Hematopoietic multipotent progenitor cell treated with erythropoietin and hydrocortisone succinate and interleukin-3 and kit ligand, for 15 days (in vitro differentiated cells): Measurements from ENCODE around the gene GMEB2.
"Not testable (repeated sequence)": the region's sequence is repeated elsewhere in the genome, so short reads cannot be mapped to it uniquely, and the experiment has no call there.

Experiments
- DNase-seq: peaks from one replicate; pipeline ENCODE4 v3.0.0-alpha.2; 2015; ENCODE audit warnings: low spot score

GMEB2 gene, protein sequence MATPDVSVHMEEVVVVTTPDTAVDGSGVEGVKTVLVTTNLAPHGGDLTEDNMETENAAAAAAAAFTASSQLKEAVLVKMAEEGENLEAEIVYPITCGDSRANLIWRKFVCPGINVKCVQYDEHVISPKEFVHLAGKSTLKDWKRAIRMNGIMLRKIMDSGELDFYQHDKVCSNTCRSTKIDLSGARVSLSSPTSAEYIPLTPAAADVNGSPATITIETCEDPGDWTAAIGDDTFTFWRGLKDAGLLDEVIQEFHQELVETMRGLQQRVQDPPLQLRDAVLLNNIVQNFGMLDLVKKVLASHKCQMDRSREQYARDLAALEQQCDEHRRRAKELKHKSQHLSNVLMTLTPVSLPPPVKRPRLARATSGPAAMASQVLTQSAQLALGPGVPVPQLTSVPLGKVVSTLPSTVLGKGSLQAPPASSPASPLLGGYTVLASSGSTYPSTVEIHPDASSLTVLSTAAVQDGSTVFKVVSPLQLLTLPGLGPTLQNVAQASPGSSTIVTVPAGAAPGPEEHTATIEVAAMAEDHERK

GRCh38 chr20:63626424-63627128, at the start of gene GMEB2:
GMEB2 (minus strand) TSS chr20:63627101; CDS start chr20:63619397, 7,704 bp downstream.
- DNase-seq = peak; percentile 73

- DNase-seq = no peak
Measured at GRCh38 chr20:63675681-63676368, 48.9 kb upstream of the GMEB2 start.

- no peak for DNase-seq
Measured at GRCh38 chr20:63673951-63674350, 47.0 kb upstream of the GMEB2 start.

DNA sequence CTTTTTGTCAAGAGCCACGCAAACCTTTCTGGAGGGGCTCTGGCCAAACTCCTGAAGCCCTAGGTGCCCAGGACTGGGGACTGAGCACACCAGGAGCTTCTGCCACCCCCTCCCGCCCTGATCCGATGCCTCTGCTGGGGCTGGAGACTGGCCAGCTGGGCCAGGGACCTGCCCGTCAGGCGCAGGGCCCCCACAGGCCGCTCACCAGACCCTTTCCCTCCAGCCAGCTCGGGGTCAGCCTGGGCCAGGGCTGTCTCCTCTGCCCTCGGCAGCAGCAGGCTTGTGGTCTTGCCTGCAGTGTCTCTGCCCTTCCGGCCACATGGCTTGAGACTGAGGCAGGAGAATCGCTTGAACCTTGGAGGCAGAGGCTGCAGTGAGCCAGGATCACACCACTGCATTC, 45.8 kb upstream of the GMEB2 start:
- no peak for DNase-seq

DNA sequence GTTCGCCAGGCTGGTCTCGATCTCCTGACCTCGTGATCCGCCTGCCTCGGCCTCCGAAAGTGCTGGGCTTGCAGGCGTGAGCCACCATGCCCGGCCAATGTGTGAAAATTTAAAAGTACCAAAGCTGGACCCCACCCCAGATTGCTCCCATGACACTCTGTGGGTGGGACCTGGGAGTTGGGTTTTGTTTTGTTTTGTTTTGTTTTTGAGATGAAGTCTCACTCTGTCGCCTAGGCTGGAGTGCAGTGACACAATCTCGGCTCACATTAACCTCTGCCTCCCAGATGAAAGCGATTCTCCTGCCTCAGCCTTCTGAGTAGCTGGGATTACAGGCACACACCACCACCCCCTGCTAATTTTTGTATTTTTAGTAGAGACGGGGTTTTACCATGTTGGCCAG, 44.8 kb upstream of the GMEB2 start:
- DNase-seq = not testable (repeated sequence)

DNA sequence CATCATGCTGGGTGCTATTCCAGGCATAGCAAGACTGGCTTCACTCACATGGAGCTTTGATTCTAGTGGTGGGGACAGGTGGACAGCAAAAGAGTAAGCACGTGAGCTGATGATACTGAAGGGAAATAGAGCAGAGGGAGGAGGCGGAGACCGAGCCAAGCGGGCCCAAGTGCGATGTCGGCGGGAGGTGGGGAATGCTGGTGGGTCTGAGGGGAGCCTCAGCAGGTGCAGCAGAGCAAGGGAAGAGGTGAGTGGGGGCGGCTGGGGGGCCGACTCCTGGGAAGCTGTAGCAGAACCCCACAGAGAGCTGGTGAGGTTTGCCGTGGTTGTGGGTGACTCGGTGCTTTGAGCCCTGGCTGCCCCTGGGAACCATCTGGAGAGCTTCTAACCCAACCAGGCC, 41.5 kb upstream of the GMEB2 start:
- DNase-seq = no peak

DNA sequence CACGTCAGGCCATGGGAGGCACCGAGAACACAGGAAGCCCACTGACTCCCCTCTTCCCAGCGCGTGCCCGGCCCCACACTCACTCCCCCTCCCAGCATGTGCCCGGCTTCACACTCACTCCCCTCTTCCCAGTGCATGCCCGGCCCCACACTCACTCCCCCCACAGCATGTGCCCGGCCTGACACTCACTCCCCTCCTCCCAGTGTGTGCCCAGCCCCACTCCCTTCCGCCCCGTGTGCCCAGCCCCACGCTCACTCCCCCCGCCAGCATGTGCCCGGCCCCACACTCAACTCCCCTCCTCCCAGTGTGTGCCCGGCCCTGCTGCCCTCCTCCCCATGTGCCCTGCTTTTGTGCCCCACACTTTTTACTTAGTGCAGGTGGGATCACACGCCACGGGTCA, 41.0 kb upstream of the GMEB2 start:
- DNase-seq = no peak

- DNase-seq = no peak
Measured at GRCh38 chr20:63665708-63666107, 38.8 kb upstream of the GMEB2 start.

GRCh38 chr20:63664861-63665594, 38.1 kb upstream of the GMEB2 start:
- DNase-seq = no peak

DNA sequence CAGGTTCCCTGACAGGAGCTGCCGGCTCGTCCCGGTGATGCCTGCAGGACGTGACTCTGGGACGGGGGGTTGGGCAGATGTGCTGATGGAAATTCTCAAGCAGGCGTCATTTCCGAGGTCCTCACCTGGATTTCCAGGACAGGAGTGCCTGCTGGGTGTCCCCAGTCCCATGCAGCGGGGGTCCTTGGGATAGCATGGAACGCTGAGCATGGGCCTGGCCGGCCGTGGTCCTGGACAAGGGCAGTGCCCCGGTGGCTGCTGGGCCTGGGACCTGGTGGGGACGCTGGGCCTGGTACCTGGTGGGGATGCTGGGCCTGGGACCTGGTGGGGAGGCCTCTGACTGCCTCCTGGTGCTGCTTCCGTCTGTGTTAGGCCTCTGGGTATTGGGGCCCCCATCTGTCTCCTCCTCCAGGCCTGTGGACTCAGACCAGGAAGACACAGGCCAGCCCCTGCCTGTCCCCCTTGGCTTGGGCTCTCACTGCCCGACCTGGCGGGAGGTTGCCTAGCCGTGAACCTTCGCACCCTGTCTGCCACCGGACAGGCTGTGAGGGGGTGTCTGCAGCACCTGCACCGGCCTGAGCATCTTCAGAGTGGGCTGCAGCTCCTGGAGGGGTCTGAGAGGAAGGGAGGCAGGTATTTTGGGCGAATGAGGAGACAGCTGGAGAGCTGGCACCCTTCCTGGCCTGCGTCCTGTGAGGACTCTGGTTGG, 37.4 kb upstream of the GMEB2 start:
- no peak for DNase-seq

DNA sequence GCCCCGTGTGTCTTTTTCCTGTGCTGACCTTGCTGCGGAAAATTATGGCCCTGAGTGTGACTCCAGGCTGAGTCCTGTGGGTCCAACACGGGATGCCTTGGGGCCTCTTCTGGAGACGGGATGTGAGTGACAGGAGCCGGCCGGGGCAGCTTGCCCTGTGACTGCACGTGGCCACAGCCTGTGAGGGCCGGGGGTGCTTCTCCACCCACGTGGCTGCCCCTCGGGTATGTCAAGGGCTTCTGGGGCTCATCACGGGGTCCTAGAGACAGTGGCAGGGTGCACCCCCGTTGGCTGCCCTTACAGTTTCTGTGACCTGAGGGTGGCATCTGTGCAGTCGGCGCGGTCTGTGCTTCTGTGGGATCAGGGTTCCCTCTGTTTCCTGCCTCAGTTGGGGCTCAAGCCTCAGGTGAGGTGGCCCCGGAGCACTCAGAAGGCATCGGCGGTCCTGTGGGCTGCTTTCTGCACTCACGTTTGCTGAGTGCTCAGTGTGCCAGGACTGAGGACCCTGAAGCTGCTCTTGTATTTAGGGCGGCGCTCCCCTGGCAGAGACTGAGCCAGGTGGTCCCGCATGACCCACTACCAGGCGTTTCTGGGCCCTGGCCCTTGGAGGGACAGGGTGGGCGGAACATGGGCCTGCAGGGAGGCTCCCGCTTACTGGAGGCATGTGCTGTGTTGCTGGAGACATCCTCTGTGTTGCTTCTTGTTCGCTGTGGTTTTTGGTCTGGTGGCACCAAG, 36.6 kb upstream of the GMEB2 start:
- DNase-seq = no peak

DNA sequence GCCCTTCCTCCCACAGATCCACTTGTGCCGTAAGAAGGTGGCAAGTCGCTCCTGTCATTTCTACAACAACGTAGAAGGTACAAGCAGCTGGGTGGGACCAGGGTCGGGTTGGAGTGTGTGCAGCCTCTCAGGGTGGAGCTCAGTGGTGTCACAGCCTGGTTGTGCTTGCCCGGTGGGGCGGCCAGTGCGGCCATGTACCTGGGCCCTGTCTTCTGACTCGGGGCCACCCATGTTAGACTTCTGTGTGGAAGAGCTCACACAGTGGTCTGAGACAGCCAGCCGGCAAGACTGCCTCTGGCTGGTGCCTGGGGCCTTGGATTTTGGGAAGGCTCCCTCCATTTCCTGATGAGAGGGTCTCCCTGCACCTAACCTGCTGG, 35.9 kb upstream of the GMEB2 start:
- no peak for DNase-seq

DNA sequence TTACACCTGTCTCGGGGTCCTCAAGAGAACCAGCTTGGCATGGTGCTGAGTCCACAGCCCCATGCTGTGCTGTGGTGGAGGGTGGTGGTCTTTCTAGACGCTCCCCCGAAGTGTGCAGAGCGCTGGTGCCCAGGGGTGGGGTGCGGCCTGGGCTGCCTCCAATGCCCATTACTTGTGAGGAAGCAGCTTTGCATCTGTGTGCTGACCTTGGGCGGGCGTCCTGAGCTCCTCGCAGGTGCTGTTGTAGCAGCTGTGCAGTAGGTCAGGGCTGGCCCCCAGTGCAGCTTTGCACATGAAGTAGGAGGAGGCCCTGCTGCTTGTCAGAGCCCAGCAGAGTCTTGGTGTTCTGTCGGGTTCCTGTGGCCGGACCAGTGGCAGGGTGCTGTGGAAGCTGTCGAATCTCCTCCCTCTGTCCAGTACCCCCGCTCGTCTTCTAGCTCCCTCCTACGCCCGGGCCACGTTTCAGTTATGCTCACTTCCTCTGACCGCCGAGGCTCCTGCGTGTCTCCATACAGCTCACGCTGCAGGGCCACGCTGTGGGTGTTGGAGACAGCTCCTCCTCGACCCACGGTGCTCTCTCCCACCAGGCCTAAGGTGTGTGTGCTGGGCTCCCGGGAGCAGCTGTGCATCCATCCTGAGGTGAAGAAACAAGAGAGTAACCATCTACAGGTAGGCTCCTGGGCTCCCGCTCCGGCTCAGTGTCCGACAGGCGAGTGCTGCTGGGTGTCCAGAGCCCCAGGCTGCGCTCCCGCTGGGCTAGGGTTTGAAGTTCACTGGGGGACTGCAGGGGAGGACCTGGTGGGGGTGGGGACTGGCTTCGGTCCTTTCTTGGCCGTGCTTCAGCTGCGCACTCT, 35.3 kb upstream of the GMEB2 start:
- no peak for DNase-seq

DNA sequence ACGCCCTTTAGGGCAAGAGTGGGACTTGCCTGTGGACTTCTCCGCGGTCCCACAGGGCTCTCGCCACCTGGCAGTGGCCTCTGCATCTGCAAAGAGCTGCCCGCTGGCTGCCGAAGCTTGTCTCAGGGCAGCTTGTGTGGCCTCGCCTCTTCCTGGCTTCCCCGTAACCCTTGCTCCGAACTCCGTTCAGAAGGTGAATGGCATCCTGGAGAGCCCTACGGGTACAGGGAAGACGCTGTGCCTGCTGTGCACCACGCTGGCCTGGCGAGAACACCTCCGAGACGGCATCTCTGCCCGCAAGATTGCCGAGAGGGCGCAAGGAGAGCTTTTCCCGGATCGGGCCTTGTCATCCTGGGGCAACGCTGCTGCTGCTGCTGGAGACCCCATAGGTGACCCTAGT, 34.2 kb upstream of the GMEB2 start:
- no peak for DNase-seq

DNA sequence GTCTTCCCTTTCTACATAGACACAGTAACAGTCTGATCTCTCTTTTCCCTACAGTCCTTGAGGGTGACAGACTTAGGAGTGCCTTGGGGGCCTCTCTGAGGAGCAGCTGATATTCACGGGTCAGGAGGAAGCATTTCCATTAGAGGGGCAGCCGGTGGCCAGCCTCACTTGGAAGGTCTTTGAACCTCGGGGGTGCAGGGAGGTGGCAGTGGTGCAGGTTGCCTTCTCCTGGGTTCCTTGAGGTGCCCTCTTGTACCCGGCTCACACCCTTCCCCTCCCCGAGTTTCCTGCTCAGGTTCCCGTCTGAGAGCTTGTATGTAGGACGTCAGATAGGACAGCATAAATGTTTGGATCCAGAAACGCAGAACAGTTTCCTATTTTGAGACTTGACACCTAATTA, 33.7 kb upstream of the GMEB2 start:
- DNase-seq = no peak

DNA sequence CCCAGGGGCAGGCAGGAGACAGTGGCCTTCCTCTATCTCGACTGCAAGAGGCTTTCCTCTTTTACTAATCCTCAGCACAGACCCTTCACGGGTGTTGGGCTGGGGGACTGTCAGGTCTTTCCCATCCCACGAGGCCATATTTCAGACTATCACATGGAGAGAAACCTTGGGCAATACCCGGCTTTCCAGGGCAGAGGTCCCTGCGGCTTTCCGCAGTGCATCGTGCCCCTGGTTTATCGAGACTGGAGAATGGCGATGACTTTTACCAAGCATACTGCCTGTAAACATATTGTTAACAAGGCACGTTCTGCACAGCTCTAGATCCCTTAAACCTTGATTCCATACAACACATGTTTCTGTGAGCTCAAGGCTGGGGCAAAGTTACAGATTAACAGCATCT, 33.3 kb upstream of the GMEB2 start:
- DNase-seq = not testable (repeated sequence)

DNA sequence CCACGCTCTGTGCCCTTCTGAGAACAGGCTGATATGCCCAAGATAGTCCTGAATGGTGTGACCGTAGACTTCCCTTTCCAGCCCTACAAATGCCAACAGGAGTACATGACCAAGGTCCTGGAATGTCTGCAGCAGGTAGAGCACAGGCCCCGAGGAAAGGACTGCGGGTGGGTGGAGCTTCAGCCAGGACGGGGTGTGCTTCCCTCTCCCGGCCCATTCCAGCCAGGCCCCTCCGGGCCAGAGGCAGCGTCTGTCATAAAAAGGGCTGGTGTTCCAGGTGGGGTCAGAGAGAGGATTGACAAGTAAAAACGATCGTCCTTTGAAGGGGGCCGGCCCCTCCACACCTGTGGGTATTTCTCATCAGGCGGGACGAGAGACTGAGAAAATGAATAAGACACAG, 32.5 kb upstream of the GMEB2 start:
- no peak for DNase-seq

DNA sequence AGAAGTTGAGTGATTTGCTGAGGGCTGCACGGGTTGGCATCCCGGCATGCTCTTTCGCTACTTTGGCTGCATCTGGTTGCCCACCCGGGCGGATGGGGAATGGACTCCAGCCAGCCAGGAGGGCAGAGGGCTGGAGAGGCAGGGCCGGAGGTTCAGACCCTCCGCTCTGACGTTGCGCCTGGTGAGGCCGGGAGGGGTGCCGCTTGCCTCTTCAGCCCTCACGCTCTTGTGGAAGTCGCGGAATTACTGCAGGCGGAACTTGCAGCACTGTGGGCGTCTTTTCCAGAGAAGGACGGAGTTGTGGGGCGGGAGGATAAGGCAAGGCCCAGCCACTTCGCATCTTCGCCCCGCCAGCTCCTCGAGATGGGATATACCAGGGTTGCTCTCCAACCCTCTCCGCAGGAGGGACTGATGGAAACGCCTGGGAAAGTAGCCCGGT, 31.9 kb upstream of the GMEB2 start:
- DNase-seq = no peak

GRCh38 chr20:63657937-63658748, 31.2 kb upstream of the GMEB2 start, which contains the start of gene RTEL1:
RTEL1 (plus strand) TSS chr20:63658312; CDS start chr20:63659403, 1,091 bp downstream.
- DNase-seq = peak; percentile 89
